T-helper 2 cell treated with Interferon-gamma antibody and Interleukin-4, amounts not matched to agents 100 ng/mL and 5 ng/mL, for 36 hours (primary cell): Measurements from ENCODE around the gene MLPH. TPM values are rescaled to one million over a fixed set of nuclear protein-coding genes. Genes with fewer than 3 reads are reported as not detected.

Experiments used
- intact Hi-C: fragments of 100-400 bp; cut with micrococcal nuclease; formaldehyde crosslinking; loops from one replicate; pipeline ENCODE4 v1.15.1; 2023
- total RNA-seq: library from RNA; stranded (reverse); gene quantifications from 2 replicates; pipeline ENCODE4 v1.2.3, GENCODE V29; 2022

MLPH gene
- total RNA-seq, 1 donor from 2014 or later = not detected

DNA sequence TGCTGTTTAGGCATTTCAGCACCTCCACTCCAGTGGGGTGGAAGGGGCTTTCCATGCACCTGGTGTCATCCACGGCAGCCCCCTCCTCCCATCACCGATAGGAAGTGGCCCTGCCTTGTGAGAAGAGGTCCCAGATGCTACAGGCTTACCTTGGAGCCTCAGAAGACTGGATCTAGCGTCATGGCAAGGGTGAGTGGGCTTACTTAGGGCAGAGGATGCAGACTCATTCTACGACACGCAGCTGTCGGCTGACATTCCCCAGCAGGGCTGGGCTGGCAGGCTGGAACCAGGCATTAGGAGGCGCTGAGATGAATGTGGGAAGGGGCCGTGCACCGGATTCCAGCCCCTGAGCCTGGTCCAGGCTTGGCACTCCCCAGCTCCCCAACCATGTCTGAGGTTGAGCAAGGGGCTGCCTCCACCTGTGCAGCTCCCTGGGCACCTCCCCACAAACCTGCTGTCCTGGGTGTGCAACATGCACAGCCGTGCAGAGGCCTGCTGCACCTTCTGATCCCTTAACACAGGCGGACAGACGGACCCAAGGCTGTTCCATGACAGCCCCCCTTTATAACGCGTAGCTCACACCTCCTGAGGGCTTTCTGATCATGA lies 77.6 kb downstream of the MLPH start:
- intact Hi-C loops = no loop called here

DNA sequence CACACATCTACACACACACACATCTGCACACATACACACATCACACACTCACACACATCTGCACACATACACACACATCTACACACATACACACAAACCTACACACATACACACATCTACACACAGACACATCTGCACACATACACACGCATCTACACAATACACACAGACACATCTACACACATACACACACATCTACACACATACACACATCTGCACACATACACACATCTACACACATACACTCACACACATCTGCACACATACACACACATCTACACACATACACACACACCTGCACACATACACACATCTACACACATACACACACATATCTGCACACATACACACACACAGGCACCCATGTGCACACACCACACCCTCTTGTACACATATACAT lies 78.9 kb downstream of the MLPH start:
- intact Hi-C loops = no loop called here

DNA sequence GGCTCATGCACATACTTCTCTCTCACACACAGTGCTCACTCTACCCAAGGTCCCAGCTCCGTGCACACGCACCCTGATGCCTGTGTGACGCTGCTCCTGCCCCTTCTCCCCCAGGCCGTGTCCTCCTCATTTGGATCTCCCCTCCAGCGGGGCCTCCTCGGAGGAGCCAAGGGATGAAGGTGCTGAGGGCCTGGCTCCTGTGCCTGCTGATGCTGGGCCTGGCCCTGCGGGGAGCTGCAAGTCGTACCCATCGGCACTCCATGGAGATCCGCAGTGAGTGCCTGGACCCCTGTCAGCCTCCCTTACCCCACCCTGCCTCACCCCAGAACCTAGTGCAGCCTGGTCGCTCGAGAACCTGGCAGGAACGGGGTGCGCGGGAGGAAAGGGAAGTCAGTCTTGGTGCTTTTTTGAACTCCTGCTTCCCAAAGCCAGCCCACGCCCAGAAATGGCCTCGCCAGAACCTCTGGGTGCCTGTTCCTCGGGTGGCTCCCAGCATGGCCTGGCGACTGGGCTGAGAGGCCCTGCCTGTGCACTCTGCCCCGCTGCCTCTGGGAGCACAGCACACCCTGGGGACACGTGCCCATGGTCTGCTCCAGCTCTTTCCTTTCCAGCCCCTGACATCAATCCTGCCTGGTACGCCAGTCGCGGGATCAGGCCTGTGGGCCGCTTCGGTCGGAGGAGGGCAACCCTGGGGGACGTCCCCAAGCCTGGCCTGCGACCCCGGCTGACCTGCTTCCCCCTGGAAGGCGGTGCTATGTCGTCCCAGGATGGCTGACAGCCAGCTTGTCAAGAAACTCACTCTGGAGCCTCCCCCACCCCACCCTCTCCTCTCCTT lies 79.6 kb downstream of the MLPH start, which contains the start of gene PRLH:
Gene PRLH, plus strand, starts transcription at position 174 of the 835 bp plus-strand sequence. Its CDS starts 0 bp downstream, at position 174.
- intact Hi-C loops = no loop called here

DNA sequence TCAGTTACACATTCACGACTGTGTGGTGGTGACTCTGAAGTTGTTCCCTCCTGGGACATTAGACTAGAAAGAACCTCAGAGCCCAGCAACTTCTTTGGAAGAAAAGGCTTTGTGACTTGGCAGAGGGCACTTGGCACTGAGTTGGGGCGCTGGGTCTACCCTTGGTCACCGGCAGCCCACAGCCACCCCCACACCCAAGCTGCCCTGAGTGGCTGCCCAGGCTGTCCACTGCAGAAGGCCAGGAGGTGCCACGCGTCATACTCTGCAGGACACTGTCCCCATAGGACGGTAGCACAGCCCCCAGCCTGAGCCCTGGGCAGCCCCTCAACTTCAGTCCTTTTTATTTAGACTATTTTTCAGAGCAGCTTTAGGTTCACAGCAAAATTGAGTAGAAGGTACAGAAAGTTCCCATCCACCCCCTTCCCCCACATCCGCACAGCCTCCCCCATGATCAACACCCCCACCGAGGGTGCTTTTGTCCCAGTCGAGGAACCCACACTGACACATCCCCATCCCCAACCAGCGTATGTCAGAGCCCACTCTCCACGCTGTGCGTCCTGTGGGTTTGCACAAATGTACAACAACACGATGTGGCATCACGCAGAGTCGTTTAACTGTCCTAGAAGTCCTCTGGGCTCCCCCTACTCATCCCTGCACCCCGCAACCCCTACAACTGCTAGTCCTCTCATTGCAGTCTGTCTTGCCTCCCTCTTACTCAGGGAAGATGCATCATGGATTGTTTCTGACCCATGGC lies 80.4 kb downstream of the MLPH start:
- intact Hi-C loops = no loop called here

DNA sequence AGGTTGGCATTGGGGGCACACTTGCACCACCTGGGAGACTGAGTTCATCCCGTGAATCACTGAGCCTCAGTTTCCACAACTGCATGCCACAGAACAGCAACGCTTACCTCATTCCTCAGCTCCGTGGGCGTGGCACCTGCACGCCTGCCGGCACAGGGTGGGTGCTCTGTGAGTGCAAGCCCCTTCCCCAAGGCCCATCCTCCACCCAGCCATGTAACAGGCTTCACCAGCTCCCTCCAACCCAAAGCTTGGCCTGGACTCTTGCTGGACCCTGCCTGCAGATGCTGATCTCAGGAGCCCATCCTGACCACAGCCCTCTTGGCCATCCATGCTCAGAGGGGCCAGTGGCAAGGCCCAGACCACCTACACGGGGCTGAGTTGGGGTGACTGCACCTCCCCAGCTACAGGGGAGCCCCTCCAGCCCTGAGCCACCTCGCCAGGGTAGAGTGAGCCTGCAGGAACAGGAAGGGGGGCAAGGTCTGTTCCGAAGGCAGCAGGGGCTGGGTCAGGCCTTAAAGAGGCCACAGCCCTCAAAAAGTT lies 81.1 kb downstream of the MLPH start:
- intact Hi-C loops = no loop called here

DNA sequence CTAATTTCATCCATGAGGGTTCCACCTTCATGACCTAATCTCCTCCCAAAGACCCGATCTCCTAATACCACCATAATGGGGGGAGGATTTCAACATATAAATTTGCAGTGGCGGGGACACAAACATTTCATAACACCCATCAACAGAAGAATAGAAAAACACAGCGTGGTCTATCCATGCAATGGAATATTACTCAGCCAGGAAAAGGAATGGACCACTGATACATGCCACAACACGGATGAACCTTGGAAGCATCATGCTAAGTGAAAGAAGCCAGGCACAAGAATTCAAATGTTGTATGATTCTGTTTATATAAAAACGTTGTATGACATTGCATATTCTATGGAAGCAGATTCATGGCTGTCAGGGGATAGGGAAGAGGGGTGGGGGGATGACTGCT lies 82.0 kb downstream of the MLPH start:
- intact Hi-C loops = no loop called here

DNA sequence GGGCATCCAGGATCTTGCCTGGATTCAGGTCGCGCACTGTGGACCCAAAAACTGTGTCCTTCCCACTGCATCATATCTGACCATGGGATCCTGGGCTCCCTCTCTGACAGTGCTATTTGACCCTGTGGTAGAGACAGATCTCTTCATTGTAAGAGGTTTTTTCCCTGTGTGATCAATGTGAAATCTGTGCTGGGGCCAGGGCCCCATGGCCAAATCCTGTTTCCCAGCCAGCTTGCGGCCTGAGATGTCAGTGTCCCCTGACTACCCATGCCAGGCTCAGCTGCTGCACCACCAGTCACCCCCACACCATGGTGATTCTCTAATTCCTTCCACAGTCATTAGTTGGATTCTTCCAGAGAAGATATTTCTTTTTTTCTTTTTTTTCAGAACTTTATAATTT lies 82.8 kb downstream of the MLPH start:
- intact Hi-C loops = loop anchor here (5.0 kb wide), 1 partner anchor 148 kb away; no protein-coding TSS in a partner anchor

DNA sequence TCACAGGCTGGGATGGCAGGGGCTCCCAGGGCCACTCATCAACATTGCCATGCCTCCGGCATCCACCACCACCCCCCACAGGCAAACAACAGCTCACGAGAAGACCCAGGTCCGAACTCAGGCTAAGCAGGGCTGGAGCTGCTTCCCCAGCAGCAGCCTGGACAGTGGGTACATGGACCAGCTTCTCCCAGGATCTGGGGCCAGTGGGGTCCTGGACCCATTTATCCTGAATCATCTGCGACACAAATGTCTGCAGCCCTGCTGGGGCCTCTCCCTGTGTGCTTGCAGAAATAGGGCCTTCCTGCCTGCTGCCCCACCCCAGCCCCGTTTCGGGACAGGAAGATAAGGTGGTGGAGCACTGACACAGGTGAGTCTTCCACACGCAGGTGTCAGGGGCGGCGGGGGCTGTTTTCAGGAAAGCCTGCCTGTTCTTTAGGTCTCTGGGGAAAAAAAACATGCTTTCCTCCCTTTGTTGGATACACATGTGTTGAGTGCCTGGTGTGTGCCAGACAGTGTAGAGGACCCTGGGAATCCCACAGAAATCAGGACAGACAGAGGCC lies 83.8 kb downstream of the MLPH start:
- intact Hi-C loops = loop anchor here (5.0 kb wide), 1 partner anchor 149 kb away; no protein-coding TSS in a partner anchor

DNA sequence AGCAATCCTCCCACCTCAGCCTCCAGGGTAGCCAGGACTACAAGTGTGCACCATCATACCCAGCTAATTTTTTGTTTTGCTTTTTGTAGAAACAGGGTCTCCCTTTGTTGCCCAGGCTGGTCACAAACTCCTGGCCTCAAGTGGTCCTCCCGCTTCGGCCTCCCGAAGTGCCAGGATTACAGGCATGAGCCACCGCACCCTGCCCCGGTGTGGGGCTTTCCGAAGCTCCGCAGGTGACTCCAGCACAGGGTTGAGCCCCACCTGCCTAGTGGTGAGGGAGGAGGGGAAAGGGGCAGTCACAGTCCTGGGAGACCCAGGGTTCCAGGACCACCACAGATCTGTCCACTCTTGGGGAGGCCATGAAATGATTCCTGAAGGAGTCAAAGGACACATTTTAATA lies 84.5 kb downstream of the MLPH start:
- intact Hi-C loops = loop anchor here (5.0 kb wide), 1 partner anchor 149 kb away; no protein-coding TSS in a partner anchor

DNA sequence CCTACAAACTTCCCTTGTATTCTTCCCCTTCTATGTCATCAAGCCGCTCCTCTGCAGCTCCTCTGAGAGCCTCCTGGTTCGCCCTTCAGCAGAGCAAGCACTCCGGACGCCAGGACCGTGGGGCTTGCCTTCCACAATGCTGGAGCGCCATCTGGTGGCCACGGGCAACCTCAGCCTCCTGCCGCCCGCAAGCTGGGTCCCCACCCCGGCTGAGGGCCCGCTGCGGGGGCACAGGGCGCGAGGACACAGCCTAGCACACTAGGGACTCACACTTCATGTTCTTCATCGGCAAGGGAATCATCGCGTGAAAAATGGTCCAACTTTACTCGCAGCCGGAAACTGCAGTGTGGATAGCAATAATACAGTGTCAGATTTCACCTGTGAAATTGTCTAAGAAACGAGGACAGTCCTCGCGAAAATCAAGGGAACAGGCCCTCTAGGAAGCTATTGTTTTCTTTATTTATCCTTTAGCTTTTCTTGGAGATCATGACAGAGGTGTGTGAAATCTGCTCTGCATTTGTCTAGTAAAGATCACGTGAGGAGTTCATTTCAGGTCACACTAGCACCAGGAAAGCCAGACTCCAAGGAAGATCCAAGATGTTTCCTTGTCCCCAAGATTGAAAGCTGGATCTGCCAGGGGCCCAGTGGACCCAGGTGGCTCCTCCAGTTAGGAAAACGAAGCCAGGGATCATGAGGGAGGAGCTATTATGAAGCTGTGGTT lies 85.1 kb downstream of the MLPH start:
- intact Hi-C loops = loop anchor here (1.0 to 5.0 kb wide), 3 partner anchors 60 to 417 kb away; no protein-coding TSS in a partner anchor

DNA sequence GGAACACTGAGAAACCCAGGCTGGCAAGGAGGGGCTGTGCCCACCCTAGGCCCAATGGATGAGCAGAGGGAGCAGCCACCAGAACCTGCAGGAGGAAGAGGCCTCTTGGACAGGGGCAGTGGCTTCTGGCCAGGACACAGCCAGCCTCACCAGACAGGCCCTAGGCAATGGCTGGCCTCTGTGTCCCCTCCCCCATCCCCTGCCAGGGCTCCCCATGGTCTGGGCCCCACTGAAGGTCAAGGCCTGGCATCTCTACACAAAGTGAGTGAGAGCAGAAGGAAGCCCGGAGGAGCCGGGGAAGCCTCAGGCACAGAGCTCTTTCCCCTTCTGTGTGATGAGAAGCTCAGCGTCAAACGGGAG lies 85.7 kb downstream of the MLPH start:
- intact Hi-C loops = loop anchor here (1.0 to 5.0 kb wide), 3 partner anchors 60 to 418 kb away; no protein-coding TSS in a partner anchor

DNA sequence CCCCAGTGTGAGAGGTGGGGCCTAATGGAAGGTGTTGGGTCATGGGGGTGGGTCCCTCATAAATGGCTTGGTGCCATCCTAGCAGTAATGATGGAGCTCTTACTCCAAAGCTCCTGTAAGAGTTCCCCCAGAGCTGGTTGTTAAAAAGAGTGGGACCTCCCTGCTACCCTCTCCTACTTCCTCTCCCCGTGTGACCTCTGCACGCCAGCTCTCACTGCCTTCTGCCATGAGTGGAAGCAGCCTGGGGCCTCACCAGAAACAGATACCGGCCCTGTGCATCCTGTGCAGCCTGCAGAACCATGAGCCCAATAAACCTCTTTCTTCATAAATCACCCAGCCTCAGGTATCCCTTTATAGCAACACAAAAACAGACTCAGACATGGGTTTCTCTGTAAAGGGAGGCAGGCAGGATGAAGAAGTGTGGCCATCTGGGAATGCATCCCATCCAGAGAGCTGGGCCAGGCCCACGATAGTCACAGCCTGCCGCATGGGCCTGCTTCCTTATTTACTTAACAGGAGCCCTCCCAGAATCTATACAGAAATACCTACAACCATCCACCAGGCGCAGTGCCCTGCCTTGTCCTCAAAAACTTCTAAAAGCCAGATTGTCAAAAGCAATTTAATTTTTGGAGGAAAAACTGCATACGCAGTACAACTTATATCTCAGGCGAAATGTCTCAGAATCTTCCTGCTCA lies 86.8 kb downstream of the MLPH start:
- intact Hi-C loops = loop anchor here (2.0 to 5.0 kb wide), 2 partner anchors 152 to 419 kb away; no protein-coding TSS in a partner anchor

DNA sequence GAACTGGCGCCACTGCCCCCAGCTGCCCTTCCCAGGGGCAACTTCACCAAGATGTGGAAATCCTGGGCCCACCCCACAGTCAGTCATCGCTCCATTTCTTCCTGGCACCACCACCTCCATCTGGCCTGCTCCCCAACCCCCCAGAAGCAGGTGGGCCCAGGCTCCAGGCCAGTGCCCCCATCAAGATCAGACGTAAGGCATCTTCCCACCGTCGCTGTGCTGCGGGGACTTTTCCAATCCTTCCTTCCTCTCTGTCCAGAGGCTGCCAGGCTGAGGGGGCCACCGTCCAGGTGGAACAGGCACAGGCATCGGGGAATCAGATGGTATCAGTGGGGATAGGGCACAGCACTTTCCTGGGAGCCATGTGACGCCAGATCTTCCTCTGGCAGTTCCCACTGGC lies 87.4 kb downstream of the MLPH start:
- intact Hi-C loops = loop anchor here (5.0 kb wide), 1 partner anchor 152 kb away; no protein-coding TSS in a partner anchor

DNA sequence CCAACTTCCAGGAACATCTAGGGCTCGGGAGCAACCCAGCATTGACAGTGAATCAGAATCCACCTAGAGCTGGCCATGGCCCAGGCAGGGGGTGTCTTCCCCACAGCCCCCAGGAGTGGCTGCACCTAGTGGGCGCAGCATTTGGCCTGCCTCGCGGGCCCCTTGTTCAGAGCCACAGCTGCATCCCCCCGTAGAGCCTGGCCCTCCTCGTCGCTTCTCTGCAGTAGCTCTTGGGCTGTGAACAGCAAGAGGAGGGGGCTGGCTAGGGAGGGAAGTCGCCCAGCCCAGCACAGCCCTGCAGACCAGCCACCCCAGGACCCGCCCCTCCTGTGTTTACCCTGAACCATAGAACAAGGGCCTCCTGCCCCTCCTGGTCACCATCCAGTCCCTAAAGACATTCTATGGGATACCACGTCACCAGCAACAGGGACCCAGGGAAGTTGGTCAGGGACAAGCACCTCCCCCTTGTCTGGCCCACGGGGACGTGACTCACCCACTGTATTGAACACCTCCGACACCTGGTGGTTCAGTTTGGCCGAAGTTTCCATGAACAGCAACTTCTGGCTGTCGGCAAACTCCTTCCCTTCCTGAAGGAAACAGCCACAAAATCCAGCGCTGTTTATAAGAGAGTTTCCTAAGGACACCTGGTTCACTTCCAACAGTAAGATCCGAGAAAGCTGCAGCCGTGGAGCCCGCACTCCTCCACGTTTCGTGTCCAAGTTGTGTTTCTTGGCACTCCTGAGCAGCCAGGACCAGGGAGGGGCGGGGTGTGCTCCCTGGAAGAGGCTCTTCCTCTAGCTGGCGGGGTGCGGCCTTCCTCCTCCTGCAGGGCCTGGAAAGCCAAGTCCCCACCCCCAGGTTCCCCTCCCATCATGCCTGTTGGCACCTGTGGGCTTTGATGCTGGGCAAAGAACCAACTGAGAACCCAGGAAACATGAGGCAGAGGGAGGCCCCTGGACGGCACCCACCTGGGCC lies 88.1 kb downstream of the MLPH start:
- intact Hi-C loops = loop anchor here (5.0 kb wide), 1 partner anchor 153 kb away; no protein-coding TSS in a partner anchor

DNA sequence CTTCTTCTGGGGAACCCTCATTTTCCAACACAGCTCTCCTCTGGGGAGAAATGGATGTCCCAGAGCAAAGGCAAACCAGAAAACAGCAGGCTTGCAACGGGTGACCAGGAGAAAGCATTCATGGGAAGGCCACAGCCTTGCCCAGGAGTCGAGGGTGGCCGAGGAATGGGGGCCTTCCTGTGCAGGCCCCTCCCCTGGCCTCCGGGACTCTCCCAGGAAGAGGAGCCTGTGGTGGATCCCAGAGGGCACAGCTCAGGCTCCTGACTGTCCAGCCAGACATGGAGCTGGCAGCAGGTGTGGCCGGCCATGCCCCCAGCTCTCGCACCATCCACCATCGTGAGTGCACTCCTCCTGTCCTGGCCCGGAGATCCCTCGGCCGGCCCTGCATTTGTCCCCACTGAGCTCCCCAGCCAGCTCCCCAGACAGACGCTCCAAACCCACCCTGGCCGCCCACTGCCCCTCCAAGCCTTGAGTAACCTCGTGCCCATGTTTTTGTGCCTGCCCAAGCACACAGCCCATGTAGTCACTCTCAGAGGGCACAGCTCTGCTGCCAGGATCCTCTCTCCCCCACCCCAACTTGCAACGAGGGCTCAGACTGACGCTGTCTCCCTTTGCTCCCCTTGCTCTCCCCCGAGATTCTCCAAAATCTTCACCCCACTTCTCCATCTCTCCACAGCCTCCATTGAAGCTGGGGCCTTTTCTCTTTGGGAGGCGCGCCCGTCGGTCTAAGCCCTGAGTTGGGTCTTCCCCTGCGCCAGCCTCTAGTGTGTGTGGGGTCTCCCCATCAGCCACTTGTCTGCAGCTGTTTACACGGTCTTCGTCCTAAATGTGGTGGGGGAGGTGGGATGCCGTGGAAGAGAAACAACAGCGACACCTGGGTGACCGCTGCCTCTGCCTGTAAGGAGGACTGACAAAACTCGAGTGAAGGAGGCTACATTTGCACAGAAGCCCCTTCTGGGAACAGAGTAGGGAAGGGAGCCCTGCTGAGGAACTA lies 89.1 kb downstream of the MLPH start:
- intact Hi-C loops = no loop called here

DNA sequence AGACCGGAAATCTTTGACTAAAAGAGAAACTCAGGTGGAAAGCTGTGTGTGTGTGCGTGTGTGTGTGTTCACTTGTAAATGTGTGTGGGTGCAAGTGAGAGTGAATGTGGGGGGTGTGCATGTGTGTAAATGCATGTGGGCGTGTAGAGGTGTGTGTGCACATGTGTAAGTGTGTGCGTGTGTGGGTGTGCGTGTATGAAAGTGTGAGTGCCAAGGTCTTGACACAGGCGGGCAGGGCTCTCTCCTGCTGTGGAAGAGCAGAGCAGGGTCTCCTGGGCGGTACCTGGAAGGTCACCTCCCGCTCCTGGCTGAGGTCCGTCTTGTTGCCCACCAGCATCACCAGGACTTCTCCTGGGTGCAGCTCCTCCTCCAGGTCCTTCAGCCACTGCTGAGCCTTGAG lies 89.9 kb downstream of the MLPH start:
- intact Hi-C loops = no loop called here

DNA sequence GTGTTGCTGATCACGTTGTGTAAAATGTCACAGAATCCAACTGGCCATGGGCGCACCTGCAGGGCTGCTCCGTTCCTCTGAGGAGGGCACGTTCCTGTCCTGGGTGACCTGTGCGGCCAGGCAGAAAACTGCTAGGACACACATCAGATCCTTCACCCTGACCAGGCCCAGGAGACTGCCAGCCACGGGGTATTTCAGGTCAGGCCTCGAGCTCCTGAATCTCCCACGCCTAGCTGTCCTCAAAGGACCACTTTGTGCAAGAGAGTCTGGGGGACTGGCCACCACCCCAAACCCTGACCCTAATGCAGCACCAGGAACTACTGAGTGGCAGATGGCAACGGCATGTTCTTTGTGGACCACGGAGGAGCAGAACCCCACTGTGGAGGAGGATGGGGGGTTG lies 90.4 kb downstream of the MLPH start:
- intact Hi-C loops = no loop called here
